Germinal center (tissue), 1 donor: ENCODE measurements around the gene RDH8.

Source experiments
- DNase-seq: peaks from one replicate; pipeline ENCODE4 v3.0.0; 2012; ENCODE audit warnings: mixed read lengths, low spot score

RDH8 gene, protein sequence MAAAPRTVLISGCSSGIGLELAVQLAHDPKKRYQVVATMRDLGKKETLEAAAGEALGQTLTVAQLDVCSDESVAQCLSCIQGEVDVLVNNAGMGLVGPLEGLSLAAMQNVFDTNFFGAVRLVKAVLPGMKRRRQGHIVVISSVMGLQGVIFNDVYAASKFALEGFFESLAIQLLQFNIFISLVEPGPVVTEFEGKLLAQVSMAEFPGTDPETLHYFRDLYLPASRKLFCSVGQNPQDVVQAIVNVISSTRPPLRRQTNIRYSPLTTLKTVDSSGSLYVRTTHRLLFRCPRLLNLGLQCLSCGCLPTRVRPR

DNA sequence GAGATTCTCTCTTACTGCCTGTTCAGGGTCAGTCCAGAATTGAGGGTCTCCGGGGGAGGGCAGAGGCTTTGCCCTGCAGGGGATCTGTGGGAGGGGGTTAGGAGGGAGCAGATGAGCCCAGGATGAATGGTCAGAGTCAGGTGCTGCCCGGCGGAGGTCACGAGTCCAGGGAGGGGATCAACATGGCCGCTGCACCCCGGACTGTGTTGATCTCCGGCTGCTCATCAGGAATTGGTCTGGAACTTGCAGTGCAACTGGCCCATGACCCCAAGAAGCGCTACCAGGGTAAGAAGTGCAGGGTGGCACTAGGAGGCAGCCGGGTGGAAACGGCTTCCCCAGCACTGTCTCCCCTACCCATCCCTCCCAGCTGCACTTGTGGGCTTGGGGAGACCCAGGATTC, at the start of gene RDH8:
RDH8 (plus strand) TSS at position 168 of the 400 bp plus-strand sequence; CDS start at position 183, 15 bp downstream.
- no peak for DNase-seq

DNA sequence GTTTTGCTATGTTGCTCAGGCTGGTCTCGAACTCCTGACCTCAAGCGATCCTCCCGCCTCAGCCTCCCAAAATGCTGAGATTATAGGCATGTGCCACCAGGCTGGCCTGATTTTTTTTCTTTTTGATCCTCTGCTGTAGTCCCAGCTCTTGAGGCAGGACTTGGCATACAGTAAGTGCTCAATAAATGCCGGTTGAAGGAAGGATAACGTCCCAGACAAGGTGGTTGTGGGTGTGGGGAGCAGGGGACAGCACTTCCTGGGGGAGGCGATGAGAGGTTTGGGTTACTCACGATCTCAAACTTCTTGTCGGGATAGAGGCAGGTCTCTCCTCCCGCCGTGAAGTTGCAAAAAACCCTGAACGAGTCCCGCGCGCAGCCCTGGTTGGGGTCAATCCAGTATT, 47.3 kb upstream of the RDH8 start:
- DNase-seq: no peak

DNA sequence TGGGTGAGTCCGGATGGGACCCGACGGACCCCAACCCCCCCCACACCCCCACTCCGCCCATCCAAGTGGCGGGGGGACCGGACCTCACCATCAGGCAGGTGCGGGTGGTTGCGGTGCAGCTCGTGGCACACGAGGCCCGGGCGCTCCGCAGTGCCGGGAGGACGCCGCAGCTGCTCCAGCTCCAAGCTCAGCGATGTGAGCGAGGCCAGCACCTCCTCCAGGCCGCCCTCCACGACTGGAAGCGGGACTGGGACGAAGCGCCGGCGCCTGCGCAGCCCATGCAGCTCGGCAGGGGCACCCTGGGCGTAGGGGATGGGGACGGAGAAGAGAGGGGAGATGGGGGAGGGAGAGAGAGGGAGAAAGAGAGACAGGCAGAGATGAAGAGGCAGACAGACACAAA, 46.8 kb upstream of the RDH8 start:
- no peak for DNase-seq

DNA sequence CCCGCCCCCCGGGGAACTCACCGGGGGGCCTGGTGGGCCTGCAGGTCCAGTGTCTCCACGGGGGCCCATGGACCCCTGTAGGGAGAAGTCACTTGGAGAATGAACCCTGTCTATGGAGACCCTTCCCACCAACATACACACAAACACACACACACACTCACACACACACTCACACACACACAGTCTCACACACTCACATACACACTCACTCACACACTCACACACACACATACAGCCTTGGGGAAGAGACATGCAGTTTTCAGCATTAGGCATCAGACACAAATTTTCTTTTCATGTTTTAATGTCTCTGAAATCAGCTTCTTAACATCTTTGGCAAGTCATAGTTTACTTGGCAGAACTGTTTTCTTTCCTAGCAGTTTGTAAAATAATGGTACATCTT, 46.0 kb upstream of the RDH8 start:
- no peak for DNase-seq

DNA sequence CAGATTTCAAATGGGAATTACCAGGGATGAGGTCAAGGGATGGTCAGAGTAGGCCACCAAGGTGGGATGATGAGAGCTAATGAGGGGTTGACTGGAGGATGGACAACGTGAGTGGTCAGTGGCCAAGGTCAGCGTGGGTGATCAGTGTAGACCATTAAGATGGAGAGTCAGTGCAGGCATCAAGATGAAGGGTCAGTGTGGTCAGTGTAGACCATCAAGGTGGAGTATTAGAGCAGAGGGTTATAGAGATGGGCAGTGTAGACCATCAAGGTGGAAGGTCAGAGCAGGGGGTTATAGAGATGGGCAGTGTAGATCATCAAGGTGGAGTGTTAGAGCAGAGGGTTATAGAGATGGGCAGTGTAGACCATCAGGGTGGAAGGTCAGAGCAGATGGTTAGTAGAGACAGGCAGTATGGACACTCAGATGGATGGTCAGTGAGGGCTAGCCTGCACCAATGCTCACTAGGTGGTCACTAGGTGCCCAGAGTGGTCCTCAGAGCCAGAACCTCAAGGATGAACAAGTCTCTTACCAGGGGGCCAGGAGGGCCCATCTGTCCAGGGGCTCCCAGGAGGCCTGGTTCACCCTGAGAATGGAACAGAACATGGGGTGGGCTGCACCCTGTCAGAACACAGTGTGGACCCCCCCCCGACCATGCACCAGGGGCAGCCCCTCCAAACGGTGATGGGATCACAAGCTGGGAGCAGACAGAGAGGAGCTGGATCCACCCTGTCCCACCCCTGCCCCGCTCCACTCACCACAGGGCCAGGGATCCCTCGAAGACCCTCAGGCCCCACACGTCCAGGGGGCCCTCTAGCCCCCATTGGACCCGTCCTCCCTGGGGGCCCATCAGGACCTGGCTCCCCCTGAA, 44.2 kb upstream of the RDH8 start:
- no peak for DNase-seq

DNA sequence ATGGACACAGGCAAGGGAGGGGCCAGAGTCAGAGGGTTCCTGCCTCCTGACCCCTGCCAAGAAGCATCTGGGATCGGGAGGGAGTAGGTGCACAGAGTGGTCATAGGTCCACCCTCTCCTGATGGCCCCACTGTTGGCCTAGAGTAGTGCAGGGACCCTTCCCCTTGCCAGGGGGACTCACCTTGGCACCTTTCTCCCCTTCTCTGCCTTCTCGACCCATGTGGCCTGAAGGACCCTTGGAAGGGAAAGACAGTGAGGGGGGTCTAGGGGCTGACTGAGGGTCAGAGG, 43.7 kb upstream of the RDH8 start:
- DNase-seq: no peak

DNA sequence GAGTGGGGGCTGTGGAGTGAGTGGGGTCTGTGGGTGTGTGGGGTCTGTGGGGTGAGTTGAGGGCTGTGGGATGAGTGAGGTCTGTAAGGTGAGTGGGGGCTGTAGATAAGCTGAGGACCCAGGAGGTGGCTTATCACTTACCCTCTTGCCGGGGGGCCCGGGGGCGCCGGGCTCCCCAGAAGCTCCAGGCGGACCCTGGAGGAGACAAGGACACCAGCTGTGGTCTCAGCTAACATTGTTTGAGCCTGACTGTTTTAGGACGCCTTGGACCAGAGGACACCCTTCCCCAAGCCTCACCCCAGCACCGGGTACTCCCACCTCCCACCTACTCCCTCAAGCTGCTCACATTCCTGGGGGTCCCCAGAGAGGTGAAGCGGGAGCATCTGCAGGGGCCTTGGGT, 42.8 kb upstream of the RDH8 start:
- DNase-seq: no peak

DNA sequence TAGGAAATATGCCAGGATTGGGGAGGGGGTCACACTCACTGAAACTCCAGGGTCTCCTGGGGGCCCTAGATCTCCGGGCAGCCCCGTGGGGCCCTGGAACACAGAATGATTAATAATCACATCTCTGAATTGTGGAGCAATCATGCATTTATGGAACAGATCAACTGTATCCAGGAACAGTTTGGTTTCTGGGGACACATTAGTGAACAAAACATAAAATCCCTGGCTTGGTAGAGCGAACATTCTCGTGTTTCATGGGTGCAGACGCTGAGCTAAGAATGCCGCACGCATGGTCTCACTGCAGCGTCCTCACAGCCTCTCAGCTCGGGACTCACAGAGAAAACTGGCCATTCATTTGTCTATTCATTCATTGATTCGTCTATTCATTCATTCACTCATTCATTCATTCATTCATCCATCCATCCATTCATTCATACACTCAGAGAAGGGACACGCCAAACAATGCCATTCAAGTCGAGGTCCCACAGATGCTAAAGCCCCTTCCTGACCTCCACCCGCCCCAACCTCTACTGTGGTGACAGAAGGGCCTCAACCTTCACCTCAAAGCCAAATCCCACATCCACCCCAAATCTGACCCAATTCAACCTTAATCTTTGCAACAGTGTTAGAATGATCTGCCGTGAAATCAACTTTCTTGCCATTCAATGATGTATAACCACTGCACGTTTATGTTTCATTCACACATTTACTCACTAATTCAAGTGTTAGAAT, 42.0 kb upstream of the RDH8 start:
- DNase-seq: no peak

DNA sequence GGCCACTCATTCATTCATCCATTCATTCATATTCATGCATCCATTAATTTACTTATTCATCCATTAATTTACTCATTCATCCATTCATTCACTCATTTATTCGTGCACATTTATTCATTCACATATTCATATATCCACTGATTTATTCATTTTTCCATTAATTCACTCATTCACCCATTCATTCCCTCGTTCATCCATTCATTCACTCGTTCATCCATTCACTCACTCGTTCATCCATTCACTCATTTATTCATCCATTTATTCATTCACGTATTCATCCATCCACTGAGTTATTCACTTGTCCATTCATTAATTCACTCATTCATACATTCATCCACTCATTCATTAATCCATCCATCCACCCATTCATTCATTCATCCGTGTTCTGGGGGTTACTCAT, 41.2 kb upstream of the RDH8 start:
- no peak for DNase-seq

DNA sequence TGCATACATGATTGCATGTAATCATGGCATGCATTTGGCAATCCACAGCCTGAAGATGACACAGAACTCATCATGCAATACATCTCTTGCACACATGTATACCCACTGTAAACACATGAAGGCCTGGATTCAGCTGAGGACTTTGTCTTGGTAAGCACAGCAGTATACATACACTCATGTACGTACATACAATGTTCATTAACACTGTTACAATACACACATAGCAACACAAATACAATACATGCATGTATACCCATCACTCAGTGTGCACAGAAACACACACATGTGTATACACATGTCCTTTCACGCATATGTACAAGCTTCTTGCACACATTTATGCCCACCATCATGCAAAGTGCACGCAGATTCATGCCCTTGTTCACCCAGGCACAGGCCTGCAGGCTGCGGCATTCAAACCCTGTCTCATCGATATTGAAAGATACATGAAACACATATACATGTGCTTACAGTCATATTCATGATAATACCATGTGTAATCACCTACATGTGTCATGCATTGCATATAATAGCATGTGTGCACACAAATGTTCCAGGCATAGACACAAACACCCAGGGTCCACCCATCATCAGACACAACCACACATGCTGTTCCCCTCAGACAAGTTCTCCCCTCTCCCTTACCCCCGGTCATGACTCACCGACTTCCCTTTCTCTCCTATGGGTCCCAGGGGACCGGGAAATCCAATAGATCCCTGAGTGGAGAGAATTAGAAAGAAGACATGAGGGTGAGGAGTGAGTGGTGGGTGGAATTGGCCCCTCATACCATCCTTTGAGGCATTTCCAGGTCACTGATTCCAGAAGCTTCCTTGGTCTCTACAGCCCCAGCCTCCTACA, 31.6 kb upstream of the RDH8 start:
- DNase-seq: no peak

DNA sequence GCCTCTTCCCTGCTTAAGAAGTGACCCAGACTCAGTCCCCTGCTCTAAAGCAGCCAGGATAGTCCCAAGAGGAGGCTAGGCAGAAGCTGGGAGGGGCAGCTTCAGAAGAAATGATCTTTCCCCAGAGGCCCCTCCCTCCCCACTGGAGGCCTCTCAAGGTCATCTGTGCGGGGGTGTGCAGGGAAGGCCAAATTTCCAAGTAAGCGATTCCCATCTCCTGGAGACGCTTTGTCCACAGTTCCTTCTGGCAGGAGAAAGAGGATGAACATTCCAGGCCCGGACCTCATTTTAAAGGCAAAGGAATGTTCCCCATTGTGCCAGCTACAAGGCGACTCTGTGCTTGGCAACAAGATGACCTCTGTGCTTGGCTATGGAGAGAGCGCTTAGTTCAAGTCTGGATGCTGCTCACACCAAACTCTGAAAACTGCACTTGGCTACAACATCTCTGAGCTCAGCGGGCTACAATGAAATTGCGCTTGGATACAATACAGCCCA, 26.4 kb upstream of the RDH8 start:
- DNase-seq: no peak

DNA sequence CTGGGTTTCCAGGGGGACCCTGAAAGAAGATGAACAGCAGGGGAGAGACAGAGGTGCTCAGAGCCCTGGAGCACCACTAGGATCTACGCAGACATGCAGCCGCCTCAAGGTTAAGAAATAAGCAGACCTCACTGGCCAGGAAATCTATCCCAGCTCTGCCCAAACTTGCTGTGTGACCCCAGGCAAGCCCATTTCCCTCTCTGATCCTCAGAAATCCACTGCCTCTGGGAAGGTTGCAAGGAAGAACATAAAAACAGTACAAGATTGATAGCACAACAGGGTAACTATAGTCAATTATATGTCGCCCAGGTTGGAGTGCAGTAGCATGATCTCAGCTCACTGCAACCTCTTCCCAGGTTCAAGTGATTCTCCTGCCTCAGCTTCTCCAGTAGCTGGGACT, 23.8 kb upstream of the RDH8 start:
- no peak for DNase-seq

DNA sequence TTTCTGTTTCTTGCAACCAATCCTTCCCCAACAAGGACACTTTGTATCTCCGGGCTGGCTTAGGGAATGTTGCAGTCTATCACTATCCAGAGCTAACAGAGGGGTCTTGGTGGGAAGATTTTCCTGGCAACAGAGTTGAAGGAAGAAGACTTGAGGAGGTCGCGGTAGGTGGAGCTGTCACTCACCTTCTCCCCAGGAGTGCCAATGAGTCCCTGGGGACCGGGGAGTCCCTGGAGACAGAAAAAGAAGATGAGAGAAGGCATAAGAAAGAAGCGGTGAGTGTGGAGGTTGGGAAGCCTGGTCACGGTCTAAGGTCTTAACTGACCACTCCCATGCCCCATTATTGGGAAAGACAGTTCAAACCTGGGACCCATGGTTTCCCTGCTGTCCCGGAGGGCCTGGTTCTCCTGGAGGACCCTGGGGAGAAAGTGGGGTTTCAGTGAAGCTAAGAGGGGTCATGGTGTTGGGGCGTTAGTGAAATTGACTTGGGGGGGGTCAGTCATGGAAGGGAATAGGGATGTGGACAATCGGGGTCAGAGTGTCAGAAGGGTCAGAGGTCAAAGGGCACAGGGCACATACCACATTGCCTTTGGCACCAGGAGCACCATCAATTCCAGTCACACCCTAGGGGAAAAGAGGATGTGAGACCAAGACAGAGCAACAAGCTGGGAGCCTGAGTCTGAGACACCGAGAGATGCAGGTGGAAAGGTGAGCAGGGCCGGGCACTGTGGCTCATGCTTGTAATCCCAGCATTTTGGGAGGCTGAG, 21.7 kb upstream of the RDH8 start:
- DNase-seq: no peak

DNA sequence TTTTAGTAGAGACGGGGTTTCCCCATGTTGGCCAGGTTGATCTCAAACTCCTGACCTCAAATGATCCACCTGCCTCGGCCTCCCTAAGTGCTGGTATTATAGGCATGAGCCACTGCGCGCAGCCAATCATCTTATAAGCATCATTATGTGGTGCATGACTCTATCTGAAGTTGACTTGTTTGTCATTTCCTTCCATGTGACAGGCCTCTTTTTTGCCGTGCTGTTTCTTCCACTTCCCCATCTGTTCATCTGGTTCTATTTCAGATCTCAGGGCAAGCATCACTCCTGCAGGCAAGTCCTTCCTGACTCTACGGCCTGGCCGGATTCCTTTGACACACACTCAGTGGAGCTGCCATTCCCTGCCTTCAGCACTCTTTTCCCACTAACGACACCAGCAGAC, 18.2 kb upstream of the RDH8 start:
- DNase-seq: no peak

DNA sequence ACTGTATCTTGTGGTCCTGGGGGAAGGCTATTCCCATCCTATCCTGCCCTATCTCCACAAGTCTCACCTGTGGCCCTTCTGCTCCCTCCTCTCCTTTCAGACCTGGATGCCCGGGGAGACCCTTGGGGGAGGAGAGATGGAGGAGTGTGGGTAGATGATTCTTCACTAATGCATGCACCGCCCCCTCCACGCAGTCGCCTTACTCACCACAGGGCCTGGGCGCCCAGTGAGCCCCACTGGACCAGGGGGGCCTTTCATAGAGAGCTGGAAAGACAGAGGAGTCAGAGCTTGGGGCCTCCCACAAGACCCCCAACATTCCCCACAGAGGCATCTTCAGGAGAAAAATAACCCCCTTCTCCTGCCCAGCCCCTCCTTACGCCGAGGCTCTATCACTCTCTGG, 17.3 kb upstream of the RDH8 start:
- DNase-seq: no peak

DNA sequence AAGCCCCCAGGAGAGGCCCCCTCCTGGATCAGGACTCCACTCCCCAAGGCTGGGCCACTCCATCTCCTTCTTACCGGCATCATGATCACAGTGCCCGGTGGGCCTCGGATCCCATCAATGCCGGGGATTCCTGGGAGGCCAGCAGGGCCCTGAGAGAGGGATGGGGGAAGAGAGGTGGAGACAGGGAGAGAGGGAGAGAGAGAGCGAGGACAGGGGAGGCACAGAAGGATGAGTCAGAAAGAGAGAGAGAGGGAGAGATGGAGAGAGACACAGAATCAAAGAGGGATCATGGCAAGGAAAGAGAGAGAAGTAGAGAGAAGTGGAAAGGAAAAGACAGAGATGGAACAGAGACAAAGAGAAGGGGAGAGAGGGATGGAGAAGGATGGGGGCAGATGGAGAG, 16.7 kb upstream of the RDH8 start:
- no peak for DNase-seq

DNA sequence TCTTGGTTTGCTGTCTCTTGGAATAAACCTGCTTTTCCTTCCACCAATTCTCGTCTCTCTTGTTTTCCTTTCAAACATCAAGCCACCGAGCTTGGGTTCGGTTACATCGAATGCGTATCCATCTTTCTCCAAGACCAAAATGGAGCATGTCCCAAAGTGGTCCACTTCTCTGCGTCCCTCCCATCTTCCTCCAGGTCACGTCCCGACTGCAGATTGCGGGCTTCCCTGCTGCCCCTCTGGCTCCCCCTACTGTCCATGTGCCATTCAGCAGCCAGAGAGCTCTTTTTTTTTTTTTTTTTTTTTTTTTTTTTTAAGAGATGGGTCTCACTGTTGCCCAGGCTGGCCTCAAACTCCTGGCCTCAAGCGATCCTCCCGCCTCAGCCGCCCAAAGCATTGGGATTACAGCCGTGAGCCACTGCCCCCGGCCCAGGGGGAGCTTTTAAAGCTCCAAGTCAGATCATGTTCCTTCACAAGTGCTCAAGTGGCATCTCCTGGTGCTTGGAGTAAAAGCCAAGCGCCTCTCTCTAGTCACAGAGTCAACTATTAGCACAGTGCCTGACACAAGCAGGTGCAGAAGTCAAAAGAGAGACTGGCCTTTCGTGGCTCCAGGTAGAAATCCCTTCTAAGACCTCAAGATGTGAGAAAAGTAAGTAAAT, 13.0 kb upstream of the RDH8 start:
- peak; percentile 80 for DNase-seq

DNA sequence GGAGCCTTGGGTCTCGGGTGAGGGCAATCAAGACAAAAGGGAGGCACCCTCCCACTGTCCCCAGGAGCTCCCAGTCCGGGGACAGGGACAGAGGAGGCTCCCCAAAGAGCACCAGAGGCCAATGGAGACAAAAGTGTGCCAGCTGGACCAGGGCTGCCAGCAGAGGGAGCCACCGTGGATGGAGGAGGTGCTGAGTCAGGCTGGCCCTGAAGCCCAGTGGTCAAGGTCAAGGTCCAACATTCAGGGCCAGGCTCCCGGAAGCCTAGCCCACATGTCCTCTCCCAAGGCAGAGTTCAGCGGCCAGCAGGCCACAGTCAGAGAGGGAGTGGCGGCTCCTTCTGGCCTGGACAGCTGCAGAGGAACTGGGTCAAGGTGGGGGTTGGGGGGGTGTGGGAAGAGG, 11.4 kb upstream of the RDH8 start:
- DNase-seq: no peak

DNA sequence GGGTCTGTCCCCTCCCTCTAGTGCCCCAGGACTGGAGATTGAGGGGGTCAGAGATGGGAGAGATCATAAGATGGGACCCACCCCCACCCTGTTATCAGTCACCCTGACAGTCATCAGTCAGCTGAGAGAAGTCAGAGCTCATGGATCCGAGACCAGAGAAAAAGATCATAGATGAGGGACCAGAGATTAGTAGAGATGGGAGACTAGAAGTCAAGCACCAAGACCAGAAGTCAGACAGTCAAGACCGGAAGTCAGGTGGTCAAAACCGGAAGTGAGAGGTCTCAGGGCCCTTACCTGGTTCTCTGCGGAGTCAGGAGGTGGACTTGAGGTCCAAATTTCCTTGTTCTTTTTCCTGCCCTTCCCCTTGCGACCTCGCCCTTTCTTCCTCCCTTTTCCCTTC, 10.0 kb upstream of the RDH8 start:
- DNase-seq: no peak

DNA sequence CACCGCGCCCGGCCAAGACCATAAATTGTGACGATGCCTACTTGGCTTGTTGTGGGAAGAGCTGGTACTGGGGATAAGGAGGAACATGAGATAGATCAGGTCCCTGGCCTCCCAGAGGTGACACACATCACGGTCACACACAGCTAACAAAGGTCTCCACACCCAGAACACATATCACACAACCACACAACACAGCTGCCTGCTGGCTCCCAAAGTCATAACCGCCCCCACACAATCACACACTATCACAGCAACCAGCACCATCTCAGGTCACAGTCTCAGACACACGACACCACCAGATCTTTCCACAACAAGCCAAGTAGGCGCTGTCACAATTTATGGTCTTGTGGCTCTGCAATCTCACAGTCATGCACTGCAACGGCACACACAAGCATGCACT, 8.7 kb upstream of the RDH8 start:
- DNase-seq: no peak
